GM23338 (cell line): ENCODE measurements around the gene CCDC60. TPM values are rescaled to one million over a fixed set of nuclear protein-coding genes. Genes with fewer than 3 reads are reported as not detected.

Experiments
- ATAC-seq: fragments of 200-7000 bp; cut with Tn5 transposase; 3 replicates; pipeline ENCODE4 v1.9.1; 2020
- DNase-seq: peaks from one replicate; pipeline ENCODE4 v3.0.0-alpha.2; 2015; ENCODE audit warnings: low spot score
- H2AFZ ChIP-seq: fragments of 200-600 bp; sonication (generic); 2 replicates; pipeline ENCODE4 v1.8.0; 2016; ENCODE audit warnings: antibody characterized with exemption, mild to moderate bottlenecking, moderate library complexity
- H3F3A ChIP-seq: fragments of 200-600 bp; sonication (generic); replicated peaks from 2 replicates; pipeline ENCODE4 v1.8.0; 2017; ENCODE audit warnings: antibody characterized with exemption, mixed run types, low read depth
- H3K27ac ChIP-seq: fragments of 200-600 bp; sonication (generic); 2 replicates; pipeline ENCODE4 v1.6.1; 2016; ENCODE audit warnings: low read depth
- H3K27me3 ChIP-seq: fragments of 200-600 bp; sonication (generic); 2 replicates; pipeline ENCODE4 v1.8.0; 2016; ENCODE audit warnings: mild to moderate bottlenecking, mixed run types, moderate library complexity; ENCODE audit not compliant: insufficient read depth
- H3K36me3 ChIP-seq: fragments of 200-600 bp; sonication (generic); 2 replicates; pipeline ENCODE4 v1.8.0; 2016; ENCODE audit warnings: mild to moderate bottlenecking; ENCODE audit not compliant: insufficient read depth
- H3K4me1 ChIP-seq: fragments of 200-600 bp; sonication (generic); 2 replicates; pipeline ENCODE4 v1.8.0; 2016; ENCODE audit warnings: mild to moderate bottlenecking, moderate library complexity; ENCODE audit not compliant: insufficient read depth
- H3K4me2 ChIP-seq: fragments of 200-600 bp; sonication (generic); 2 replicates; pipeline ENCODE4 v1.7.1; 2017; ENCODE audit warnings: mixed run types
- H3K4me3 ChIP-seq: fragments of 200-600 bp; sonication (generic); 2 replicates; pipeline ENCODE4 v1.6.1; 2016; ENCODE audit warnings: mixed run types
- H3K79me2 ChIP-seq: fragments of 200-600 bp; sonication (generic); replicated peaks from 2 replicates; pipeline ENCODE4 v1.8.0; 2017; ENCODE audit warnings: mild to moderate bottlenecking; ENCODE audit not compliant: insufficient read depth
- H3K9me2 ChIP-seq: fragments of 200-600 bp; sonication (generic); 2 replicates; pipeline ENCODE4 v1.8.0; 2017; ENCODE audit not compliant: insufficient read depth
- H4K20me1 ChIP-seq: fragments of 200-600 bp; sonication (generic); replicated peaks from 2 replicates; pipeline ENCODE4 v1.8.0; 2017; ENCODE audit warnings: mild to moderate bottlenecking; ENCODE audit not compliant: insufficient read depth
- H3K27ac Mint-ChIP-seq: 2 replicates; pipeline ENCODE4 v1.8.0; 2020; ENCODE audit warnings: inconsistent platforms, mild to moderate bottlenecking, moderate library complexity, mixed read lengths
- H3K27me3 Mint-ChIP-seq: 3 replicates; pipeline ENCODE4 v1.8.0; 2022; ENCODE audit warnings: low read depth, mild to moderate bottlenecking, moderate library complexity, mixed read lengths, inconsistent platforms; ENCODE audit not compliant: insufficient read depth, poor library complexity
- H3K36me3 Mint-ChIP-seq: 3 replicates; pipeline ENCODE4 v1.8.0; 2021; ENCODE audit warnings: low read depth, mild to moderate bottlenecking, inconsistent platforms, moderate library complexity, mixed read lengths
- H3K4me1 Mint-ChIP-seq: 3 replicates; pipeline ENCODE4 v1.8.0; 2020; ENCODE audit warnings: mild to moderate bottlenecking, inconsistent platforms, mixed read lengths
- H3K4me3 Mint-ChIP-seq: 3 replicates; pipeline ENCODE4 v1.8.0; 2021; ENCODE audit warnings: moderate library complexity, mild to moderate bottlenecking, inconsistent platforms, mixed read lengths
- H3K9me3 Mint-ChIP-seq: 3 replicates; pipeline ENCODE4 v1.8.0; 2020; ENCODE audit warnings: moderate library complexity, mild to moderate bottlenecking, inconsistent platforms, mixed read lengths
- CREB1 ChIP-seq: fragments of 250-450 bp; sonication (Bioruptor Pico); IDR thresholded peaks from 2 replicates; pipeline ENCODE4 v1.5.0; 2020; ENCODE audit warnings: low read depth, mild to moderate bottlenecking, moderate library complexity
- EZH2 ChIP-seq: fragments of 200-600 bp; sonication (generic); IDR thresholded peaks from one replicate; pipeline ENCODE4 v1.8.0; 2017; ENCODE audit warnings: antibody characterized with exemption, mild to moderate bottlenecking, low read depth; ENCODE audit not compliant: unreplicated experiment
- EZH2phosphoT487 ChIP-seq: fragments of 200-600 bp; sonication (generic); IDR thresholded peaks from one replicate; pipeline ENCODE4 v1.8.1; 2018; ENCODE audit warnings: antibody characterized with exemption; ENCODE audit not compliant: unreplicated experiment
- JUNB ChIP-seq: IDR thresholded peaks from one replicate; pipeline ENCODE4 v1.6.1; 2016; ENCODE audit warnings: antibody characterized with exemption; ENCODE audit not compliant: unreplicated experiment
- NANOG ChIP-seq: IDR thresholded peaks from 2 replicates; pipeline ENCODE4 v1.6.1; 2016; ENCODE audit warnings: antibody characterized with exemption, borderline replicate concordance
- POLR2AphosphoS5 ChIP-seq: IDR thresholded peaks from 2 replicates; pipeline ENCODE4 v1.6.1; 2016; ENCODE audit warnings: antibody characterized with exemption, low read depth
- ZNF114 ChIP-seq: fragments of 250-450 bp; sonication (Bioruptor Pico); IDR thresholded peaks from 2 replicates; pipeline ENCODE4 v1.5.0; 2020; ENCODE audit warnings: mild to moderate bottlenecking, moderate library complexity
- ZNF331 ChIP-seq: fragments of 250-450 bp; sonication (Bioruptor Pico); IDR thresholded peaks from 2 replicates; pipeline ENCODE4 v1.5.0; 2020; ENCODE audit warnings: low read depth, mild to moderate bottlenecking, moderate library complexity
- polyA plus RNA-seq: library from polyadenylated mRNA; unstranded; fragments of >200 nt; fragmentation: Nextera tagmentation; extraction: Ambion mirVana; gene quantifications from 2 replicates; pipeline ENCODE4 v1.2.1, GENCODE V29; 2016
- total RNA-seq: library from RNA; depleted of rRNA; stranded (reverse); fragments of >200 nt; shearing (Covaris generic); gene quantifications from 2 replicates; pipeline ENCODE4 v1.2.3, GENCODE V29; 2014
- TF ChIP-seq, protein P1 (sequence below): IDR thresholded peaks from 2 replicates; pipeline ENCODE4 v1.6.1; 2016; ENCODE audit warnings: antibody characterized with exemption
- TF ChIP-seq, protein P2 (sequence below): IDR thresholded peaks from one replicate; pipeline ENCODE4 v1.6.1; 2018; ENCODE audit warnings: antibody characterized with exemption; ENCODE audit not compliant: unreplicated experiment
- TF ChIP-seq, protein P3 (sequence below), 2 experiments: fragments of 200-600 bp in 1 of 2; sonication (generic) in 1 of 2; conservative IDR thresholded peaks; 2 replicates each; pipeline versions ENCODE4 v1.5.1 to v1.6.1; 2016 to 2017; ENCODE audit warnings: antibody characterized with exemption in 2 of 2, low read depth in 2 of 2, mild to moderate bottlenecking in 2 of 2, moderate library complexity in 1 of 2

Gene CCDC60
- total and polyA plus RNA-seq, 2 experiments from 2014 or later = 0.53 TPM; not detected in 1

GRCh38 chr12:119399301-119399700 is 64.8 kb downstream of the CCDC60 start (continued):
- TF ChIP-seq, protein P1, sequence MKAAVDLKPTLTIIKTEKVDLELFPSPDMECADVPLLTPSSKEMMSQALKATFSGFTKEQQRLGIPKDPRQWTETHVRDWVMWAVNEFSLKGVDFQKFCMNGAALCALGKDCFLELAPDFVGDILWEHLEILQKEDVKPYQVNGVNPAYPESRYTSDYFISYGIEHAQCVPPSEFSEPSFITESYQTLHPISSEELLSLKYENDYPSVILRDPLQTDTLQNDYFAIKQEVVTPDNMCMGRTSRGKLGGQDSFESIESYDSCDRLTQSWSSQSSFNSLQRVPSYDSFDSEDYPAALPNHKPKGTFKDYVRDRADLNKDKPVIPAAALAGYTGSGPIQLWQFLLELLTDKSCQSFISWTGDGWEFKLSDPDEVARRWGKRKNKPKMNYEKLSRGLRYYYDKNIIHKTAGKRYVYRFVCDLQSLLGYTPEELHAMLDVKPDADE = no peak
- TF ChIP-seq NANOG (no peak), CREB1 (CRISPR knock-in tag) (no peak), POLR2AphosphoS5 (no peak), ZNF114 (CRISPR knock-in tag) (no peak)

- ATAC-seq = no peak
- peaks cover 7% of the 10 kb centered on the region for H3K4me1 Mint-ChIP-seq
- H3K27ac ChIP-seq = no peak overlapping the region
Measured at GRCh38 chr12:119406308-119406707, 71.8 kb downstream of the CCDC60 start.

GRCh38 chr12:119406811-119407210 is 72.3 kb downstream of the CCDC60 start:
- H3K4me3 Mint-ChIP-seq = no peak overlapping the region
- no peaks in the 10 kb centered on the region for H3K27me3 ChIP-seq
- H3K36me3 Mint-ChIP-seq = no peaks in the 10 kb centered on the region
- ATAC-seq = no peak
- H3K27ac ChIP-seq = no peak overlapping the region
- H3K27ac Mint-ChIP-seq = no peak overlapping the region
- H3F3A ChIP-seq = no peaks in the 10 kb centered on the region
- 0 out of 2 replicates have a peak, but pooled peaks cover 7% of the 10 kb centered on the region for H3K9me2 ChIP-seq
- peaks cover 9% of the 10 kb centered on the region for H3K27me3 Mint-ChIP-seq
- no peak for DNase-seq
- peaks cover 11% of the 10 kb centered on the region for H3K4me1 Mint-ChIP-seq
- H3K79me2 ChIP-seq = no peaks in the 10 kb centered on the region
- peaks cover 9% of the 10 kb centered on the region for H3K4me1 ChIP-seq
- peaks cover 3% of the 10 kb centered on the region; the same call in 1 of the 3 replicates for H3K9me3 Mint-ChIP-seq
- no peaks in the 10 kb centered on the region for H4K20me1 ChIP-seq
- H2AFZ ChIP-seq = no peak overlapping the region
- no peaks in the 10 kb centered on the region for H3K36me3 ChIP-seq
- H3K4me2 ChIP-seq = no peak overlapping the region
- no peak overlapping the region for H3K4me3 ChIP-seq
- TF ChIP-seq CREB1 (CRISPR knock-in tag) (no peak), ZNF114 (CRISPR knock-in tag) (no peak), JUNB (no peak), EZH2phosphoT487 (no peak), EZH2 (no peak)
- TF ChIP-seq, protein P2, sequence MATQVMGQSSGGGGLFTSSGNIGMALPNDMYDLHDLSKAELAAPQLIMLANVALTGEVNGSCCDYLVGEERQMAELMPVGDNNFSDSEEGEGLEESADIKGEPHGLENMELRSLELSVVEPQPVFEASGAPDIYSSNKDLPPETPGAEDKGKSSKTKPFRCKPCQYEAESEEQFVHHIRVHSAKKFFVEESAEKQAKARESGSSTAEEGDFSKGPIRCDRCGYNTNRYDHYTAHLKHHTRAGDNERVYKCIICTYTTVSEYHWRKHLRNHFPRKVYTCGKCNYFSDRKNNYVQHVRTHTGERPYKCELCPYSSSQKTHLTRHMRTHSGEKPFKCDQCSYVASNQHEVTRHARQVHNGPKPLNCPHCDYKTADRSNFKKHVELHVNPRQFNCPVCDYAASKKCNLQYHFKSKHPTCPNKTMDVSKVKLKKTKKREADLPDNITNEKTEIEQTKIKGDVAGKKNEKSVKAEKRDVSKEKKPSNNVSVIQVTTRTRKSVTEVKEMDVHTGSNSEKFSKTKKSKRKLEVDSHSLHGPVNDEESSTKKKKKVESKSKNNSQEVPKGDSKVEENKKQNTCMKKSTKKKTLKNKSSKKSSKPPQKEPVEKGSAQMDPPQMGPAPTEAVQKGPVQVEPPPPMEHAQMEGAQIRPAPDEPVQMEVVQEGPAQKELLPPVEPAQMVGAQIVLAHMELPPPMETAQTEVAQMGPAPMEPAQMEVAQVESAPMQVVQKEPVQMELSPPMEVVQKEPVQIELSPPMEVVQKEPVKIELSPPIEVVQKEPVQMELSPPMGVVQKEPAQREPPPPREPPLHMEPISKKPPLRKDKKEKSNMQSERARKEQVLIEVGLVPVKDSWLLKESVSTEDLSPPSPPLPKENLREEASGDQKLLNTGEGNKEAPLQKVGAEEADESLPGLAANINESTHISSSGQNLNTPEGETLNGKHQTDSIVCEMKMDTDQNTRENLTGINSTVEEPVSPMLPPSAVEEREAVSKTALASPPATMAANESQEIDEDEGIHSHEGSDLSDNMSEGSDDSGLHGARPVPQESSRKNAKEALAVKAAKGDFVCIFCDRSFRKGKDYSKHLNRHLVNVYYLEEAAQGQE = no peak
- TF ChIP-seq, protein P3, sequence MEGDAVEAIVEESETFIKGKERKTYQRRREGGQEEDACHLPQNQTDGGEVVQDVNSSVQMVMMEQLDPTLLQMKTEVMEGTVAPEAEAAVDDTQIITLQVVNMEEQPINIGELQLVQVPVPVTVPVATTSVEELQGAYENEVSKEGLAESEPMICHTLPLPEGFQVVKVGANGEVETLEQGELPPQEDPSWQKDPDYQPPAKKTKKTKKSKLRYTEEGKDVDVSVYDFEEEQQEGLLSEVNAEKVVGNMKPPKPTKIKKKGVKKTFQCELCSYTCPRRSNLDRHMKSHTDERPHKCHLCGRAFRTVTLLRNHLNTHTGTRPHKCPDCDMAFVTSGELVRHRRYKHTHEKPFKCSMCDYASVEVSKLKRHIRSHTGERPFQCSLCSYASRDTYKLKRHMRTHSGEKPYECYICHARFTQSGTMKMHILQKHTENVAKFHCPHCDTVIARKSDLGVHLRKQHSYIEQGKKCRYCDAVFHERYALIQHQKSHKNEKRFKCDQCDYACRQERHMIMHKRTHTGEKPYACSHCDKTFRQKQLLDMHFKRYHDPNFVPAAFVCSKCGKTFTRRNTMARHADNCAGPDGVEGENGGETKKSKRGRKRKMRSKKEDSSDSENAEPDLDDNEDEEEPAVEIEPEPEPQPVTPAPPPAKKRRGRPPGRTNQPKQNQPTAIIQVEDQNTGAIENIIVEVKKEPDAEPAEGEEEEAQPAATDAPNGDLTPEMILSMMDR (conservative IDR thresholded peaks at IDR 0.05; ENCODE audit: low read depth in 2 of 2) = no peak
- TF ChIP-seq, protein P1 = no peak

More at GRCh38 chr12:119406308-119406707, 71.8 kb downstream of the CCDC60 start:
- Histone ChIP-seq H3K4me1 (peaks cover 8% of the 10 kb centered on the region; the same call in 1 of the 2 replicates), H4K20me1 (no peaks in the 10 kb centered on the region), H2AFZ (no peak overlapping the region), H3K9me2 (0 out of 2 replicates have a peak, but pooled peaks cover 7% of the 10 kb centered on the region), H3K36me3 (no peaks in the 10 kb centered on the region), H3K4me3 (no peak overlapping the region), H3F3A (no peaks in the 10 kb centered on the region), H3K4me2 (no peak overlapping the region), H3K27me3 (no peaks in the 10 kb centered on the region), H3K79me2 (no peaks in the 10 kb centered on the region)
- no peak for DNase-seq
- no peak overlapping the region for H3K27ac Mint-ChIP-seq
- H3K27me3 Mint-ChIP-seq = peaks cover 9% of the 10 kb centered on the region
- TF ChIP-seq, protein P3 (conservative IDR thresholded peaks at IDR 0.05; ENCODE audit: low read depth in 2 of 2) = no peak
- TF ChIP-seq POLR2AphosphoS5 (no peak), NANOG (no peak), EZH2 (no peak), ZNF331 (CRISPR knock-in tag) (no peak)
- no peak overlapping the region; the same call in 2 of the 3 replicates for H3K4me3 Mint-ChIP-seq
- peaks cover 3% of the 10 kb centered on the region; the same call in 2 of the 3 replicates for H3K9me3 Mint-ChIP-seq
- H3K36me3 Mint-ChIP-seq = no peaks in the 10 kb centered on the region
